T-helper 9 cell (primary cell): ENCODE results near the gene TIMM17A.

Source experiments
- DNase-seq: peaks from one replicate; pipeline ENCODE4 v3.0.0-alpha.2; 2020

Gene TIMM17A

DNA sequence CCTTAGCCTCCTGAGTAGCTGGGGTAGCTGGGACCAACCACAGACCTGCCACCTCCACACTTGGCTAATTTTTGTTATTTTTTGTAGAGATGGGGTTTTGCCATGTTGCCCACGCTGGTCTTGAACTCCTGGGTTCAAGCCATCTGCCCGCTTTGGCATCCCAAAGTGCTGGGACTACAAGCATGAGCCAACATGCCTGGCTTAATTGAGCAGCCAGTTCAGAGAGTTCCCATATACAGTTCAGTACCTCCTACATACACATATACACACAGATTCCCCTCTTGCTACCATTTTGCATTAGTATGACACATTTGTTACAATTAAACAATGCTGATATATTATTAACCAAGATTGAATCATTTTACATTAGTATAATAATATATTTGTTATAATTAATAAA is 30.1 kb downstream of the TIMM17A start:
- DNase-seq: no peak

DNA sequence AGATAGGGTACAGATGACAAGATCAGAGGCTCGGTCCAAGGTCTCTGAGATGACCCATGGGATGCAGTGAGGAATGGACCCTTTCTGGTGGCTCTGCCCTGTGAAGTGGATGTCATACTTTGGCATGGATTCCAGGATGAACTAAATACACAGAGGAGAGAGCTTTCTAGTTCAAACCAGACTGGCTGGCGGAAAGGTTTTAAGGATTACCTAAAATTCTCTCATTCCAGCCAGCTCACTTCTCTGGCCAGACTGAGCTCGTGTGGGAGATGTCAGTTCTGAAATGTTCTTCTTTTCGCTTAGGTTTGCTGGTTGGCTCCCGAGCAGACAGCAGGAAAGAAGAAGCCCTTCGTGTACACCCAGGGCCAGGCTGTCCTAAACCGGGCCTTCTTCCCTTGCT is 33.3 kb downstream of the TIMM17A start:
- no peak for DNase-seq

DNA sequence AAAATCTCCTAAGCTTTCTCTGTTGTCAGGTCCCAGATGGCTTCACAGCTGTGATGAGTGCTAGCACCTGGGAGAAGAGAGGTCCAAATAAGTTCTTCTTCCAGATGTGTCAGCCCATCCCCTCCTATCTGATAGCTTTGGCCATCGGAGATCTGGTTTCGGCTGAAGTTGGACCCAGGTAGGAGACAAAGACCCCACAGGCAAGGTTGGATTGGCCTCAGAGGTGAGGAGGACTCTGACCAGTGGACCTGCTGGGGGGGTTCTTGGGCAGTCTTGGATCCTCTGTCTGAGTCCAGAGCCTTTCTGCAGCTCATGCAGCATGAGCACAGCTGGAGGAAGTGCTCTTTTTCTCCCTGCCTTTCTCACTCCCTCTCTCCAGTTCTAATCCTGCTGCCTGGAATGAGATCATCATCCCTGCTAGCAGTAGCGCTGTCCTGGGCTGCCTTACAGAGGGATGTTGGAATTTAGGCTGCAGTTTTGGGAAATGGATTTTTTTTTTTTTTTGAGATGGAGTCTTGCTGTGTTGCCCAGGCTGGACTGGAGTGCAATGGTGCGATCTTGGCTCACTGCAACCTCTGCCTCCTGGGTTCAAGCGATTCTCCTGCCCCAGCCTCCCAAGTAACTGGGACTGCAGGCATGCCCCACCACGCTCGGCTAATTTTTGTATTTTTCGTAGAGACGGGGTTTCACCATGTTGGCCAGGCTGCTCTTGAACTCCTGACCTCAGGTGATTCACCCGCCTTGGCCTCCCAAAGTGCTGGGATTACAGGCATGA is 34.2 kb downstream of the TIMM17A start:
- DNase-seq: no peak

DNA sequence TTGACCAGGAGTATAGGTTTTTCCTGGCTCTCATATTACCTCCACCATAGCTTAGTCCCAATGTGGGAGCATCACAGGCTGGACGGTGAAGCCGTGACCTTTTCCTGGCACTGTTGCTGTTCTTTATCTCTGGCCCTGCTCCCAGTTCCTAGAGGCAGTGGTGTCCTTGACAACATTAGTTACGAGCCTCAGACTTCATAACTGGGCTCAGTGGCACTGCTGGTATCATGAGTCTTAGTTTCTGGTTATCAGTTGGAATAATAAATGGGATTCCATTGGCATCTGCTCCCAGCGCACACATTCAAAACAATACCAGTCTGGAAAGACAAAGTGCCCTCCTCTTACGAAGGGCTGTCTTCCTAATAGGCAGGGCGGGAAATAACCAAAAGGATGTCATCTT is 35.1 kb downstream of the TIMM17A start:
- DNase-seq: no peak

DNA sequence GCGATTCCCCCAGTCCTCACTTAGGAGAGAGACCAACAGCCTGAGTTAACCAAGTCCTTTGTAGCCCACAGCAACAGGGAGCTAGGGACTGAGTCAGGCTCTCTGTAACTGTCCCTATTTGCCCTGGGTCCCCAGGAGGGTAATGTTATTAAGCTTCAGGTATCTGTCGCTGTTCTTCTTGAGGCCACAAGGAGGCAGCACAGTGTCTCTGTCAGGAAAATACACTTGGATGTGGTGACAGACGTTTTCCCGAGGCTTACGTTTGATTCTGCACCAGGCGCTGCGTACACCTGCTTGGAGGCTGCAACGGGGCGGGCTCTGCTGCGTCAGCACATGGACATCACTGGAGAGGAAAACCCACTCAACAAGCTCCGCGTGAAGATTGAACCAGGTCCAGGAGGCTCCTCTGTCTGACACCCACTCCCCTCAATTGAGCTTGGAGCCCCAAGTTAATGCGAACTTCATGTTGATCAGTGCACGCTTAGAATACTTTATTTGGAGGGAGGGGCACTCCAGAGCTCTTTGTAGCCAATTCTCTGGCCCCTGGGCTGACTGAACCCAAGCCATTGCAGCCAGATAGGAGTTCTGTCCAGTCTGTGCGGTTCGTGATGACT is 44.4 kb downstream of the TIMM17A start:
- DNase-seq: no peak

DNA sequence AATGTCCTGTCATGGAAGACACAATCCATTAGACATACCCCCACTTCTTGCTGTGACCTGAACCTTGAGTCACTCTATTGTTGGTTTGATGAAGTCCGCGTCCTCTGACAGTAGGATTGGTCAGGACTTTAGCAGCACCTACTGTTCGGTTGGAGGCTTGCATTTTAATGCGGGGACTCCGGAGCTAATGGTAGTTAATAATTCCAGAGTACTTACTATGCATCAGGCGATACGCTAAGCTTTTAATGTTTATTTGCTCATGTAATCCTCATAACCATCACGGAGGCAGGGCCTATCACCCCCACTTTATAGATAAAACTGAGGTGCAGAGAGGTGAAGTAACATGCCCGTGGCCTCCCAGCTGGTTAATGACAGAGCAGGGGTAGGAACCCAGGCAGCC is 47.2 kb downstream of the TIMM17A start:
- DNase-seq: no peak

DNA sequence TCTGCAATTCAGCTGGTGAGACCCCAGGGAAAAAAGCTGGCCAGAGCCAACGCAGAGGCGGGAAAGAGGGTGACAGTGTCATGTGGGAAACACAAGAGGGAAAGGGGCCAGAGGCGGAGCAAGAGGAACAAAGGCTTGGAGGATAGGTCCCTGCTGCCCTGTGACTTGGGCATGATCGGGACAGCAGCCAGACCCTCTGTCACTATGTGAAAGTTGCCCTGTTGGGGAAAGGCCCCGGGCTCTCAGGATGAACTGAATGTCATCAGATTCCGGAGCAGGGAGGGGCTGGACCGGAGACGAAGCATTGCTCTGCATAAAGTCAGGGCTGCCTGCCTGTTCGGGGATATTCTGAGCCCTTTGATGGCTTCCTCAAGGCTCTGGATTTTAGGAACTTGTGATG is 49.4 kb downstream of the TIMM17A start:
- DNase-seq: no peak

DNA sequence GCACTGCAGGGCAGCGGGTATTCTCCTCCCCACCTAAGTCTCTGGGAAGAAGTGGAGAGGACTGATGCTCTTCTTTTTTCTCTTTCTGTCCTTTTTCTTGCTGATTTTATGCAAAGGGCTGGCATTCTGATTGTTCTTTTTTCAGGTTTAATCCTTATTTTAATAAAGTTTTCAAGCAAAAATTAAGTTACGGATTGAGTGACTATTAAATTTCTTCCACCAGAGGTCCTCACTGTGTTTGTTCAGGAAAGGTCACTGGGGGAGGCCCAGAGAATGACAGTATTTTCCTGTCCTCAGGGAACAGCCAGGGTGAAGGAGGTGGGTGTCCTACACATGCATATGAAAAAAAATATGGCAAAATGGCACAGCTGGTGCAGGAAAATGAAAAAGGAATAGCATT is 50.7 kb downstream of the TIMM17A start:
- no peak for DNase-seq

DNA sequence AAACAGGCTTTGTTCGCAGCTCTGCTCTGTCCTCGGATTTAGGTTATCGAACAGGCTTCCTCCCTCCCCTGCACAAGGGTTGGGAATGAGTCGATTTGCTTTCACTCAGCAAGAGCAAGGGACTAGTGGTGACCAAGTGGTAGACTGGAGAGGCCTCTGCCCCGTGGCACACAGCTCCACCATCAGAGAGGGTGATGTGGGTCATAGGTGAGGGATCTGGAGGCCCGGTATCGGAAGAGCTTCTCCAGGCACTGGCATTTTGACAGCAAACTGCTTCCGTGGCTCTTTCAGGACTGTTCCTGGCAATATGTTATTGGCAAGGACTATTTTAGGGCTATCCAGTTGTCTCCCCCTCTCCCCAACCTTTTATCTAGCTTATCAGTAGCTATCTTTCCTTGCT is 52.0 kb downstream of the TIMM17A start:
- DNase-seq: no peak

DNA sequence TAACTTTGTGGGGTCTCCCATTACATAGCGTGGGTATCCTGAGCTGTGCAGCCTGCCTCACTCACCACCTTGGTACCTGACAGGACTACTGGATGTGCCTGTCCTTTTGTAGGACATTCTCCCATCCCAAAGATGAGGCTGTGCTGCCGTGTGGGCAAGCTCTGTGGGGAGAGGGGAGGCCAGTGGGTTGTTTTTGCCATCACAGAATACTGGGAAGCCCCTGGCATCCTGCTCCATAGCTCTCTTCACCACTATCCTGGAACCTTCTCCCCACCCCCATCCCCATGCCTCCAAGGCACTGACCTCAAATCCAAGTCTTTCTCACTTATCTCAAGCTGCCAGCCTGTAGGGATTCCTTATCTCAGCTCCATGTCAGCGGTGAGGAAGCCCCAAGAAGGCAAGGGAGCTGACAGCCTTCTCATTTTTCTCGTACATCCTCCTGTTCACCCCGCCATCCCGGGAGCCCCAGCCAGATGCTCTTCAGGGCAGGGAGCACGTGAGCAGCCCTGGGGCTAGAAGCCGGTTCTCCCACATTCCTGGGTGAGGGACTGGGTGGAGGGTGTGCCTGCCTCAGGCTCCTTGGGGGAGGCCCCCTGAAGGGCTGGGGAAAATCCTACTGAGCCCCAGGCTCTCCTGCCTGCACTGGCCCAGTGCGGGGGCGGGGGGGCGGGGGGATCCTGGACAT is 52.6 kb downstream of the TIMM17A start:
- DNase-seq: no peak

DNA sequence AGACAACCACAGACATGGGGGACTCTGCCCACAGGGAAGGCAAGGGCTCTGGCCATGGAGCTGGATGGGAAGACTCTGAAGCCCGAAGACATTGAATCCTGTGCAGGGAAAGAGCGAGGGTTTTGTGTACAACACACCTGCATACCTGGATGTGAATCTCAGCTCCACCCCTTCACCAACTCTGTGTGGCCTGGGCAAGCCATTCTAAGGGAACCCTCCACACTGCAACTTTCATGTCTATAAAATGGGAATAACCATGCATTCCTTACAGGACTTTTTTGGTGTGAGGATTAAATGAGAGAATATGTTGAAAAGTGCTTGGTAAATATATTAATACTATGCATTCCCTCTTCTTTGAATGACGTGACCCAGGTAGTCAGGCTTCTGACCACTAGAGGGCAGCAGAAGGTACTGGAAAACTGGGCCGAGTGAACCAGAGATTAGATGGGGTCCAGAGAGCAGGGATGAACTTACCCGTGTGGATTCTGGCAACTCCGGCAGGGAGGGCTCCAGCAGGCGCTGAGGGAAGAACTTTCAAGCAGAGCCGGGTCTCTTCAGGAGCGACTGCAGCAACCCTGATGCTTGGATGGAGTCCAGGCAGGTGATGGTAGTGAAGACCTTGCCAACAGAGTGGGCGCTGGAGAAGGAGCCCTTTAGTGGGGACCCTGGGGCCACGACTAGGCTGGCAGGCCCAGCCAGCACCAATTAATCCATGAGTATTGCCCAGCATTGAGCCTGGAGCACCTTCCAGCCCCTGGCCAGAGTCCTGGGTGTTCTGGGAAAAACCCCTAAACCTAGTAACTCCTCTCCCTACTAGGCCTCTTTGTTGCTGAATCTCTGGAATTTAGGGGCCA is 54.2 kb downstream of the TIMM17A start:
- DNase-seq: peak; percentile 48

DNA sequence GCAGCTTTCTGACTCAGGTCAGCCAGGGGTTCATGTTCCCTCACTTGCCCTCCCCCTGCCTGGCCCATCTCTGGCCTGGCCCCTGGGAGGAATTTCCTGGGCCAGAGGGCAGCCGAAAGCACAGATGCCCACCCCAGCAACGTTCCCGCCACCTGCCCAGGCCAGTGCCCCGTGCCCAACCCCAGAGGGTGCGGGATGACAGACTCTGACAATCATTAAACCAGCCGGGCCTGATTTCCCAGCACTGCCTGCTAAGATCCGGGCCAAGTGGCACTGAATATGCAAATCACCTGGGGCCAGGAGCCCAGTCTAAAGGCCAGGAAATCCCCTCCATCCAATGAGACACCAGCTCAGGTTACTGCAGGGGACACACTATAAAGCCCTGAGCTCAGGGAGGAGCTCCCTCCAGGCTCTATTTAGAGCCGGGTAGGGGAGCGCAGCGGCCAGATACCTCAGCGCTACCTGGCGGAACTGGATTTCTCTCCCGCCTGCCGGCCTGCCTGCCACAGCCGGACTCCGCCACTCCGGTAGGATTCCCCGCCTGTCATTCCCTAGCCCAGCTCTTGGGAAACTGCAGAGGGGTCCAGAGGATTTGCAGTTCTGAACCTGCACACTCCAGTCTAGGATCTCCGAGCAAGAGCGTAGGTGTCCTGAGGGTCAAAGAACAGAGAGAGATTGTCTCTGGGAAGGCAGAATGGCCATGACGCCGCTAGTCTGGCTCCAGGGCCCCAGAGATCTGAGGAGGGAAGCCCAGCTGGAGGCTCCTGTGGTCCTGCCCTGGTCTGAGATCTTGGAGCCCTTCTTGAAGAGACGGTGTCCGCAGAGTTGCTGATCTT is 55.1 kb downstream of the TIMM17A start, which contains the start of gene ELF3:
TSS of gene ELF3 (plus strand) at position 408 of the 836 bp plus-strand sequence. CDS start 550 bp downstream, outside the sequence.
- DNase-seq: no peak

DNA sequence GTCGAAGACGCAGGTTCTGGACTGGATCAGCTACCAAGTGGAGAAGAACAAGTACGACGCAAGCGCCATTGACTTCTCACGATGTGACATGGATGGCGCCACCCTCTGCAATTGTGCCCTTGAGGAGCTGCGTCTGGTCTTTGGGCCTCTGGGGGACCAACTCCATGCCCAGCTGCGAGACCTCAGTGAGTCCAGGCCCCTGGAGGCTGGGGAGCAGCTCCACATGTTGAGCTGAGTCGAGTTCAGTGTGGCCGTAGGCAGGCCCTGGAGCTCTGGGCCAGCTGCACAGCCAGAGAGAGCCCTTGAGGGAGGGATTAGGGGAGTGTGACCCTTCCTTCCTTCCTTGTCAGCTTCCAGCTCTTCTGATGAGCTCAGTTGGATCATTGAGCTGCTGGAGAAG is 56.7 kb downstream of the TIMM17A start:
- DNase-seq: no peak

DNA sequence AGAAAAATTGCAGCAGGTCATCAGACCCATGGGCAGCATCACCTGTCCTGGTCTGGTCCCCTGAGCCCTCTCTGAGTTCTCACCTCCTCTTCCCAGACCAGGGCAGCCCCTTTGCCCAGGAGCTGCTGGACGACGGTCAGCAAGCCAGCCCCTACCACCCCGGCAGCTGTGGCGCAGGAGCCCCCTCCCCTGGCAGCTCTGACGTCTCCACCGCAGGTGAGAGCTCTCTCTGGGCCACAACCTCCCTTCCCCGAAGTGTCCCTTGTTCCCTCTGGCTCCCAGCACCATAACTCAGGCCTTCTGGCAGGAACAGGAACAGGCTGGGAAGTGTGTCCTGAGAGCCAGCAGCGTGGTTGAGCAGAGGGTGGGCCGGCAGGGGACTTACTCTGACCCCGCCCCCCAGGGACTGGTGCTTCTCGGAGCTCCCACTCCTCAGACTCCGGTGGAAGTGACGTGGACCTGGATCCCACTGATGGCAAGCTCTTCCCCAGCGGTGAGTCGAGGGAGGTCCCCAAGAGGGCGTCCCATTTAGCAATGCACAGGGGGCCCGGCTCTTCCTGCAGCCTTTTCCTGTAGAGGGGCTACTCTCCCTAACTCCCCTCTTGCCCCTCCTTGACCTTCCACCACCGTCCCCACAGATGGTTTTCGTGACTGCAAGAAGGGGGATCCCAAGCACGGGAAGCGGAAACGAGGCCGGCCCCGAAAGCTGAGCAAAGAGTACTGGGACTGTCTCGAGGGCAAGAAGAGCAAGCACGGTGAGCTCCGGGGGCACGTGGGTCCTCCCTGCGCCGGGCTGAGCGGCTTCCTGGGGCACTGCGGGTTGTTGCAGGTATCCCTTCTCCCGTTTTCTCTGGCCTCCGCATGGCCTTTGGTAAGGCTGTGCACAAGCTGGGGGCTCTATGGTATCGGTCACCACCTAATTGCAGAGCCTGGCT is 57.5 kb downstream of the TIMM17A start:
- DNase-seq: no peak

DNA sequence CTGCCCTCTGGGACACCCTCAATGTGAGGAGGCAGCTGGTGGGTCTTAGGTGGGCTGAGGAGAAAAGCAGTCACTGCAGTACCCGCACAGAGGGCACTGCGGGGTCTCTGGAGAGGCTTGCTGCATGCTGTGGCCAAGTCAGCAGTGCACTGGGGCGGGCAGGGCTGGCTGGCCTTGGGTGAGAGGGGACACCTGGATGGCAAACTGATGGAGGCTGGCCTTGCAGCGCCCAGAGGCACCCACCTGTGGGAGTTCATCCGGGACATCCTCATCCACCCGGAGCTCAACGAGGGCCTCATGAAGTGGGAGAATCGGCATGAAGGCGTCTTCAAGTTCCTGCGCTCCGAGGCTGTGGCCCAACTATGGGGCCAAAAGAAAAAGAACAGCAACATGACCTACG is 58.3 kb downstream of the TIMM17A start:
- no peak for DNase-seq

DNA sequence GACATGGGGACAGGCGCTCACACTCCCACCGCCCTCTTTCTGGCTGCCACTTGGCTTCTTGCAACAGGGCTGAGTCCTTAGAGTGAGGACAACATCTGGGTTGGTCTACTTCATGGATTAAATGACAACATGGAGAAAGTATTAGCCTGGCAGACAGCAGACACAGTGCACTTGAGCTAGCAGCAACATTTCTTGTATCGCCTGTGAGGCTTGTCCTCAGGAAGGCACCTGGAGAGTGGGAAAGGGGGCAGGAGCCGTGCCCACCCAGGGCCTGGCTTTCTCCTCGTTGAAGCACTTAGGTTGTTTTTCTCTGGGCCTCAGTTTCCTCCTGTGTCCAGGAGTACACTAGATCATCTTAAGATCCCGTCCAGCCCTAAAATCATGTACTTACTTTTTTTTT is 58.8 kb downstream of the TIMM17A start:
- DNase-seq: no peak

DNA sequence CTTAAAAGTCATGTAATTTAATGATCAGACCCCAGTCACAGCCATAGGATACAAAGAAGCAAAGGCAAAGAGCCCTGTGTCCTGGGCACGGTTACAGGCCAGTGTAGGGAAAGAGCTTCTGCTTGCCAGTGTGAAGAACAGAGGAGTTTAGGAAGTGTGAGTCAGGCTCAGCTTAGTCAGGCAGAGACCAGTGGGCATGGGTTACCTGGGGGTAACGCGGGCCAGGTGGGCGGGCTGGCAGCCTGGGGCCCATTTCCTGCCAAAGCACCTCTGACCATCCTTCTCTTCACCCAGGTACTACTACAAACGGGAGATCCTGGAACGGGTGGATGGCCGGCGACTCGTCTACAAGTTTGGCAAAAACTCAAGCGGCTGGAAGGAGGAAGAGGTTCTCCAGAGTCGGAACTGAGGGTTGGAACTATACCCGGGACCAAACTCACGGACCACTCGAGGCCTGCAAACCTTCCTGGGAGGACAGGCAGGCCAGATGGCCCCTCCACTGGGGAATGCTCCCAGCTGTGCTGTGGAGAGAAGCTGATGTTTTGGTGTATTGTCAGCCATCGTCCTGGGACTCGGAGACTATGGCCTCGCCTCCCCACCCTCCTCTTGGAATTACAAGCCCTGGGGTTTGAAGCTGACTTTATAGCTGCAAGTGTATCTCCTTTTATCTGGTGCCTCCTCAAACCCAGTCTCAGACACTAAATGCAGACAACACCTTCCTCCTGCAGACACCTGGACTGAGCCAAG is 59.8 kb downstream of the TIMM17A start:
- no peak for DNase-seq

DNA sequence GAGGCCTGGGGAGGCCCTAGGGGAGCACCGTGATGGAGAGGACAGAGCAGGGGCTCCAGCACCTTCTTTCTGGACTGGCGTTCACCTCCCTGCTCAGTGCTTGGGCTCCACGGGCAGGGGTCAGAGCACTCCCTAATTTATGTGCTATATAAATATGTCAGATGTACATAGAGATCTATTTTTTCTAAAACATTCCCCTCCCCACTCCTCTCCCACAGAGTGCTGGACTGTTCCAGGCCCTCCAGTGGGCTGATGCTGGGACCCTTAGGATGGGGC is 60.3 kb downstream of the TIMM17A start:
- no peak for DNase-seq

DNA sequence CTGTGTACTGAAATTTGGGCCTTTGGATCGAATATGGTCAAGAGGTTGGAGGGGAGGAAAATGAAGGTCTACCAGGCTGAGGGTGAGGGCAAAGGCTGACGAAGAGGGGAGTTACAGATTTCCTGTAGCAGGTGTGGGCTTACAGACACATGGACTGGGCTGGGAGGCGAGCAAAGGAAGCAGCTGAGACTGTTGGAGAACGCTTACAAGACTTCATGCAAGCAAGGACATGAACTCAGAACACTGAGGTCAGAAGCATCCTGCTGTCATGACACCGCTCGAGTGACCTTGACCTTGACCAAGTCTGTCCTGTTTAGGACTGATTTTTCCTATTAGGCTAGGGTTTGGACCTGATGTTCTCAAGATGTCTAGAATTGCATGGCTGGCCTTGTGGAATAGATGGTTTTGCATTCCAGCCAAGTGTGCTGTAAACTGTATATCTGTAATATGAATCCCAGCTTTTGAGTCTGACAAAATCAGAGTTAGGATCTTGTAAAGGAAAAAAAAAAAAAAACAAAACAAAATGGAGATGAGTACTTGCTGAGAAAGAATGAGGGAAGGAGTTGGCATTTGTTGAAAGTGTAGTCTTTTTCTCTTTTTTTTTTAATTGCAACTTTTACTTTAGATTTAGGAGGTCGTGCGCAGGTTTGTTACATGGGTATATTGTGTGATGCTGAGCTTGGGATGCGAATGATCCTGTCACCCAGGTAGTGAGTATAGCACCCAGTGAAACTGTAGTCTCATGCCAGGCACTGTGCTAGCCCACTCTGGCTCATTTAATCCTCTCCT is 60.9 kb downstream of the TIMM17A start:
- no peak for DNase-seq
